Motor neuron (in vitro differentiated cells): ENCODE data around the gene RAP2A. TPM values are rescaled to one million over a fixed set of nuclear protein-coding genes. Genes with fewer than 3 reads are reported as not detected.
A peak's percentile ranks its signal among the peaks of the same experiment; 100 is the strongest.

Experiments used
- ATAC-seq, 8 experiments: fragments of 200-7000 bp; cut with Tn5 transposase; replicated peaks in 6 of 8; 2 replicates each; pipeline ENCODE4 v1.8.0; 2021; ENCODE audit warnings: mild to moderate bottlenecking in 8 of 8, moderate library complexity in 8 of 8
- H3K27ac ChIP-seq, 2 donors: fragments of 250-450 bp; sonication (Bioruptor Pico); 2 replicates each; pipeline ENCODE4 v1.9.0; 2021; ENCODE audit warnings: antibody characterized with exemption in 2 of 2, mild to moderate bottlenecking in 2 of 2, moderate library complexity in 1 of 2
- H3K4me1 ChIP-seq, 2 donors: fragments of 250-450 bp; sonication (Bioruptor Pico); replicated peaks in 1 of 2; 2 replicates each; pipeline ENCODE4 v1.6.1; 2021; ENCODE audit warnings: antibody characterized with exemption in 2 of 2, mild to moderate bottlenecking in 2 of 2, moderate library complexity in 1 of 2
- H3K4me3 ChIP-seq, 5 donors: fragments of 250-450 bp; sonication (Bioruptor Pico); 2 replicates each; pipeline ENCODE4 v1.9.0; 2021; ENCODE audit warnings: antibody characterized with exemption in 5 of 5, mild to moderate bottlenecking in 5 of 5, moderate library complexity in 4 of 5
- WGBS, 10 experiments: fragments of 450-650 bp; shearing (Covaris generic); methylation state at CpG; one replicate each; pipeline ENCODE4 v1.0.0; 2022; 5-methylcytosine and 5-hydroxymethylcytosine counted together
- in situ Hi-C, 9 experiments: fragments of 400-800 bp; cut with MboI; loops; one replicate each; pipeline ENCODE4 v1.15.0; 2021; ENCODE audit warnings: low sequenced_read_pairs in 9 of 9, low pct_unique_long_range_greater_than_20kb in 2 of 9; ENCODE audit not compliant: unreplicated experiment in 9 of 9
- total RNA-seq, 8 experiments: library from RNA; unstranded; fragments of 300-600 nt; gene quantifications; 2 replicates each; pipeline versions ENCODE4 v1.2.3 to v1.2.4, GENCODE V29; 2022

RAP2A gene
- 100 to 1,000 TPM in 3 of 8 experiments, 10 to 100 TPM in 5; 20.4 to 257 (median 31.1) TPM for total RNA-seq

GRCh38 chr13:97433727-97434396 is at the start of gene RAP2A:
RAP2A (plus strand) TSS chr13:97434169; CDS start chr13:97434471, 302 bp downstream.
- peak within 1 kb of the TSS; percentile 55 to 95 (median 81) for H3K4me3 ChIP-seq
- peaks cover 0 to 29% of the 10 kb centered on the region in 2 donors for H3K4me1 ChIP-seq
- peak; percentile 37 to 83 (median 61) for ATAC-seq
- in situ Hi-C loops = no loop called here
- WGBS, 10 experiments = 0% methylated on average over 6 of the region's 94 CpGs; no CpG with 5 or more reads in 8 of the 10 experiments
- peak within 1 kb of the TSS; percentile 95 to 99 for H3K27ac ChIP-seq

- no peak for ATAC-seq
Measured at GRCh38 chr13:97384371-97384770, 49.6 kb upstream of the RAP2A start.

GRCh38 chr13:97385146-97385545 is 48.8 kb upstream of the RAP2A start:
- in situ Hi-C loops = no loop called here
- no peak overlapping the region for H3K4me3 ChIP-seq
- no peaks in the 10 kb centered on the region for H3K4me1 ChIP-seq
- no peak for ATAC-seq
- H3K27ac ChIP-seq = no peak overlapping the region

More at GRCh38 chr13:97384371-97384770, 49.6 kb upstream of the RAP2A start:
- Histone ChIP-seq H3K4me3 (no peak overlapping the region), H3K27ac (no peak overlapping the region), H3K4me1 (no peaks in the 10 kb centered on the region)
- 80 to 100% (median 95%) methylated on average over 1 to 2 of the region's 2 CpGs; no CpG with 5 or more reads in 2 of the 10 experiments for WGBS, 10 experiments
- in situ Hi-C loops = no loop called here

GRCh38 chr13:97385854-97386253 is 48.1 kb upstream of the RAP2A start:
- no peak overlapping the region for H3K4me3 ChIP-seq
- in situ Hi-C loops = no loop called here
- ATAC-seq = peak in 2 of 8 experiments; percentile 11 to 13
- no peaks in the 10 kb centered on the region for H3K4me1 ChIP-seq
- WGBS, 10 experiments = 83 to 100% (median 100%) methylated on average over 1 to 3 of the region's 3 CpGs; no CpG with 5 or more reads in 2 of the 10 experiments
- H3K27ac ChIP-seq = no peak overlapping the region

- no peak overlapping the region for H3K27ac ChIP-seq
- WGBS, 10 experiments = 86 to 100% (median 100%) methylated on average over 1 to 4 of the region's 4 CpGs; no CpG with 5 or more reads in 5 of the 10 experiments
- ATAC-seq = no peak
Measured at GRCh38 chr13:97386801-97387484, 47.0 kb upstream of the RAP2A start.

GRCh38 chr13:97387485-97387839 is 46.5 kb upstream of the RAP2A start:
- Histone ChIP-seq H3K4me1 (no peaks in the 10 kb centered on the region), H3K4me3 (no peak overlapping the region), H3K27ac (no peak overlapping the region)
- peak in 1 of 8 experiments; percentile 5 for ATAC-seq
- WGBS, 10 experiments = 70 to 100% (median 89%) methylated on average over 1 to 4 of the region's 5 CpGs; no CpG with 5 or more reads in 2 of the 10 experiments
- in situ Hi-C loops = no loop called here

More at GRCh38 chr13:97386801-97387484, 47.0 kb upstream of the RAP2A start:
- Histone ChIP-seq H3K4me3 (no peak overlapping the region), H3K4me1 (no peaks in the 10 kb centered on the region)
- in situ Hi-C loops = no loop called here

GRCh38 chr13:97387890-97388289 is 46.1 kb upstream of the RAP2A start:
- H3K4me3 ChIP-seq = no peak overlapping the region
- no peak for ATAC-seq
- H3K27ac ChIP-seq = no peak overlapping the region
- in situ Hi-C loops = no loop called here
- 80 to 100% (median 100%) methylated on average over 1 of the region's 1 CpG; no CpG with 5 or more reads in 4 of the 10 experiments for WGBS, 10 experiments
- H3K4me1 ChIP-seq = no peaks in the 10 kb centered on the region

GRCh38 chr13:97388373-97388772 is 45.6 kb upstream of the RAP2A start:
- H3K27ac ChIP-seq = no peak overlapping the region
- no peak overlapping the region for H3K4me3 ChIP-seq
- 36 to 100% (median 85%) methylated on average over 1 to 2 of the region's 3 CpGs; no CpG with 5 or more reads in 4 of the 10 experiments for WGBS, 10 experiments
- in situ Hi-C loops = no loop called here
- no peaks in the 10 kb centered on the region for H3K4me1 ChIP-seq
- ATAC-seq = peak in 1 of 8 experiments; percentile 17

GRCh38 chr13:97390941-97391600 is 42.9 kb upstream of the RAP2A start:
- ATAC-seq = peak in 1 of 8 experiments; percentile 23
- H3K4me3 ChIP-seq = no peak overlapping the region
- in situ Hi-C loops = no loop called here
- H3K4me1 ChIP-seq = no peaks in the 10 kb centered on the region
- H3K27ac ChIP-seq = no peak overlapping the region
- 48 to 100% (median 89%) methylated on average over 1 to 3 of the region's 3 CpGs for WGBS, 10 experiments

- H3K4me1 ChIP-seq = no peaks in the 10 kb centered on the region
- no peak overlapping the region for H3K4me3 ChIP-seq
- ATAC-seq = no peak
- in situ Hi-C loops = no loop called here
- WGBS, 10 experiments = 70 to 93% (median 85%) methylated on average over 1 of the region's 1 CpG; no CpG with 5 or more reads in 4 of the 10 experiments
- no peak overlapping the region for H3K27ac ChIP-seq
Measured at GRCh38 chr13:97392020-97392419, 41.9 kb upstream of the RAP2A start.

- Histone ChIP-seq H3K4me1 (no peaks in the 10 kb centered on the region), H3K27ac (no peak overlapping the region), H3K4me3 (no peak overlapping the region)
- ATAC-seq = no peak
- in situ Hi-C loops = no loop called here
Measured at GRCh38 chr13:97394542-97394941, 39.4 kb upstream of the RAP2A start.

- in situ Hi-C loops = no loop called here
- peak in 2 of 8 experiments; percentile 22 to 34 for ATAC-seq
- 0 to 100% (median 82%) methylated on average over 1 to 4 of the region's 4 CpGs for WGBS, 10 experiments
- H3K4me3 ChIP-seq = no peak overlapping the region
- H3K4me1 ChIP-seq = no peaks in the 10 kb centered on the region
- no peak overlapping the region for H3K27ac ChIP-seq
Measured at GRCh38 chr13:97395447-97396136, 38.4 kb upstream of the RAP2A start.

- ATAC-seq = peak in 1 of 8 experiments; percentile 7
- Histone ChIP-seq H3K4me1 (no peaks in the 10 kb centered on the region), H3K27ac (no peak overlapping the region), H3K4me3 (no peak overlapping the region)
- 31 to 100% (median 82%) methylated on average over 2 to 10 of the region's 10 CpGs for WGBS, 10 experiments
- in situ Hi-C loops = no loop called here
Measured at GRCh38 chr13:97397267-97397666, 36.7 kb upstream of the RAP2A start.
